Measurements from ENCODE around the gene KLHL3. TPM values are rescaled to one million over a fixed set of nuclear protein-coding genes. Genes with fewer than 3 reads are reported as not detected.

Gene KLHL3
- total and polyA plus RNA-seq, 2 donors (not counting 3 experiments of a cell fraction or from before 2014, with no cell fraction given) = 8.8 to 13.6 TPM

DNA sequence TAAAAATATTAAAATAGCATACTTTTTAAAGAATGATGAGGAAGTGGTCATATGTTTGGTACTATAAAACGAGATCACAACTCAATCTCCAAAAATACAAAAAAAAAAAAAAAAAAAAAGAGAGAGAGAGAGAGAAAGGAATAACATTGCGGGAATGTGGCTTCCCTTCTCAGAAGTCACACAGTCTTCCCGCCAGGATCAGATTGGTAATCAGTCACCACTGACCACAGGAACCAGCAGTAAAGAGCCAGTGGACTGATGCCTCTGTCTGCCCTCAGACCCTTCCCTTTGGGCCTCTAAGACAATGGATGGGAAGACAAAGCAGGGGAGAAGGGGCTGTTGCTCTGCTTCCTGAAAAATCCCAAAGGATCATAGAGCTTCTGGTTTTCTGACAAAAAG, 104.9 kb downstream of the KLHL3 start:
- Histone ChIP-seq H3K27ac (ENCODE audit: insufficient read depth, low read depth, low read length) (no peak overlapping the region), H3K9me3 (replicated peaks; ENCODE audit: control insufficient read depth, insufficient read depth, low read length) (no peaks in the 10 kb centered on the region), H3K79me2 (ENCODE audit: control insufficient read depth, insufficient read depth, low read length) (no peaks in the 10 kb centered on the region), H4K20me1 (replicated peaks; ENCODE audit: control insufficient read depth, extremely low read depth, insufficient read depth, low read length) (no peaks in the 10 kb centered on the region), H3K27me3 (ENCODE audit: control insufficient read depth in 2 of 2, insufficient read depth in 2 of 2, low read length in 2 of 2) (no peaks in the 10 kb centered on the region), H3K36me3 (ENCODE audit: control insufficient read depth in 2 of 2, extremely low read depth in 1 of 2, insufficient read depth in 2 of 2, low read length in 2 of 2) (peaks cover 0 to 7% of the 10 kb centered on the region in 2 experiments), H3K9ac (replicated peaks; ENCODE audit: extremely low read depth, insufficient read depth, low read length) (no peak overlapping the region), H3K4me3 (replicated peaks in 1 of 3; ENCODE audit: insufficient read depth in 1 of 3, low read depth in 1 of 3, low read length in 3 of 3) (no peak overlapping the region), H3K9me1 (replicated peaks; ENCODE audit: control insufficient read depth, extremely low read depth, insufficient read depth, low read length) (no peaks in the 10 kb centered on the region), H2AFZ (ENCODE audit: low read depth, low read length) (no peak overlapping the region), H3K4me2 (ENCODE audit: insufficient read depth, low read length) (no peak overlapping the region), H3K4me1 (ENCODE audit: control insufficient read depth, extremely low read depth, insufficient read depth, low read length) (peaks cover 3% of the 10 kb centered on the region)
- no TSS peak for BruUV-seq (replicated peaks)
- FAIRE-seq (no peak), DNase-seq (ENCODE audit: low read depth, low spot score) (peak; percentile 14)
- POLR2A ChIA-PET = no interaction called here
- dilution Hi-C loops (cut with MboI; ENCODE audit: extremely low pct_ligation_motif_present, low sequenced_read_pairs) (no loop called here), intact Hi-C loops (cut with micrococcal nuclease) (loop anchor here (1.0 to 2.0 kb wide), 2 partner anchors 66 to 502 kb away; no protein-coding TSS in a partner anchor)
- CTCF ChIA-PET = interaction anchor here (1.5 to 6.0 kb wide), 10 partner anchors 10 to 438 kb away, joined by 3 to 375 read pairs (median 42); partner anchors contain the start of gene KLHL3
- TF ChIP-seq EZH2 (IDR thresholded peaks at IDR 0.05; ENCODE audit: borderline replicate concordance, low read depth, low read length, severe bottlenecking) (no peak), JUN (IDR thresholded peaks at IDR 0.05; ENCODE audit: borderline replicate concordance, insufficient read depth, insufficient read length, low read depth) (no peak), POLR2A (IDR thresholded peaks at IDR 0.05; ENCODE audit: low read depth, low read length) (no peak)

DNA sequence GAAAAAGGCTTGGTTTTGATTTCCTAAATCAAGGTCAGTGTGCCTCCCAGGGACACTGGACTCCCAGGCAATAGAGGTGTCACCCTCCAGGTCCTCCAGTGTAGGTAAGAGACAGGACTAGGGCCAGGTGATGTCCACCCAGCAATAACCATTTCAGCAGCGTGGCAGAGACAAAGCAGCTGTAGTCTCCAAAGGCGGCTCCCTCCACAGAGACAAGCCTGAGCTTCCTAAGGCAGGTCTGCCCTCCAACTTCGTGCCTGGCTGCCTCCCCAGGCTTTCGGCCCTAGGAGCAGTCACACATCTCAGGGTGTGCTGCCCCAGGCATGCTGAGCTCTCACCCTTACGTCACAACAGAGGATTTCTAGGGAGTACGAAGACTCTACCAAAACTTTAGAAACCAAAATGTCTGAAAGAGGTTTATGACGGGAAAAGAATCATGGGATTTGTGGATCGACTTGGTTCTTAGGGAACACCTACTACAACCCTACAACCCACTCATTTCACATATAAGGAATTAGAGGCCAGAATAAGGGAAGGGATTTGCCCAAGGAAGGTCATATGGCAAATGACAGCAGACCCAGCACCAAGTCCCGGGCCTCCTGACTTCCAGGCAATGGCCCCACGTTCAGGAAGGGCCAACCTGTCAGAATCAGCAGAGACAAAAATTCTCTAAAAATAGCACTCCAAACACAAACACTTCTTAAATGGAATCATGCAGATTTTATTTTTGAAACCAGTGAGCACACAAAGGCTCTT, 105.5 kb downstream of the KLHL3 start:
- H3K9me1 ChIP-seq (replicated peaks; ENCODE audit: control insufficient read depth, extremely low read depth, insufficient read depth, low read length) = no peaks in the 10 kb centered on the region
- no peak overlapping the region for H3K9ac ChIP-seq (replicated peaks; ENCODE audit: extremely low read depth, insufficient read depth, low read length)
- no peaks in the 10 kb centered on the region for H3K9me3 ChIP-seq (replicated peaks; ENCODE audit: control insufficient read depth, insufficient read depth, low read length)
- TF ChIP-seq FOS (IDR thresholded peaks at IDR 0.05; ENCODE audit: borderline replicate concordance, insufficient read depth, low read length) (no peak), POLR2AphosphoS5 (IDR thresholded peaks at IDR 0.05; ENCODE audit: insufficient read depth, low read depth, low read length) (no peak), EZH2 (IDR thresholded peaks at IDR 0.05; ENCODE audit: borderline replicate concordance, low read depth, low read length, severe bottlenecking) (no peak), GATA2 (IDR thresholded peaks at IDR 0.05; ENCODE audit: insufficient read depth, insufficient read length, low read depth, low read length) (no peak), POLR2A (IDR thresholded peaks at IDR 0.05; ENCODE audit: low read depth, low read length) (no peak), MYC (IDR thresholded peaks at IDR 0.05; ENCODE audit: low read depth, low read length) (no peak), JUN (IDR thresholded peaks at IDR 0.05; ENCODE audit: borderline replicate concordance, insufficient read depth, insufficient read length, low read depth) (no peak)
- TF ChIP-seq, protein P1, sequence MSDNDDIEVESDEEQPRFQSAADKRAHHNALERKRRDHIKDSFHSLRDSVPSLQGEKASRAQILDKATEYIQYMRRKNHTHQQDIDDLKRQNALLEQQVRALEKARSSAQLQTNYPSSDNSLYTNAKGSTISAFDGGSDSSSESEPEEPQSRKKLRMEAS (IDR thresholded peaks at IDR 0.05; ENCODE audit: insufficient read depth, insufficient read length) = no peak
- TF ChIP-seq, protein P2, sequence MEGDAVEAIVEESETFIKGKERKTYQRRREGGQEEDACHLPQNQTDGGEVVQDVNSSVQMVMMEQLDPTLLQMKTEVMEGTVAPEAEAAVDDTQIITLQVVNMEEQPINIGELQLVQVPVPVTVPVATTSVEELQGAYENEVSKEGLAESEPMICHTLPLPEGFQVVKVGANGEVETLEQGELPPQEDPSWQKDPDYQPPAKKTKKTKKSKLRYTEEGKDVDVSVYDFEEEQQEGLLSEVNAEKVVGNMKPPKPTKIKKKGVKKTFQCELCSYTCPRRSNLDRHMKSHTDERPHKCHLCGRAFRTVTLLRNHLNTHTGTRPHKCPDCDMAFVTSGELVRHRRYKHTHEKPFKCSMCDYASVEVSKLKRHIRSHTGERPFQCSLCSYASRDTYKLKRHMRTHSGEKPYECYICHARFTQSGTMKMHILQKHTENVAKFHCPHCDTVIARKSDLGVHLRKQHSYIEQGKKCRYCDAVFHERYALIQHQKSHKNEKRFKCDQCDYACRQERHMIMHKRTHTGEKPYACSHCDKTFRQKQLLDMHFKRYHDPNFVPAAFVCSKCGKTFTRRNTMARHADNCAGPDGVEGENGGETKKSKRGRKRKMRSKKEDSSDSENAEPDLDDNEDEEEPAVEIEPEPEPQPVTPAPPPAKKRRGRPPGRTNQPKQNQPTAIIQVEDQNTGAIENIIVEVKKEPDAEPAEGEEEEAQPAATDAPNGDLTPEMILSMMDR (IDR thresholded peaks at IDR 0.05; ENCODE audit: extremely low read depth in 1 of 2, insufficient read depth in 1 of 2, low read depth in 1 of 2, low read length in 2 of 2) = no peak
- dilution Hi-C loops (cut with MboI; ENCODE audit: extremely low pct_ligation_motif_present, low sequenced_read_pairs) = no loop called here
- POLR2A ChIA-PET = interaction anchor here (1.1 to 1.2 kb wide), 2 partner anchors 112 to 123 kb away, joined by 3 to 5 read pairs; no protein-coding TSS in a partner anchor
- H3K4me2 ChIP-seq (ENCODE audit: insufficient read depth, low read length) = no peak overlapping the region
- no peak overlapping the region for H2AFZ ChIP-seq (ENCODE audit: low read depth, low read length)
- no peaks in the 10 kb centered on the region for H3K79me2 ChIP-seq (ENCODE audit: control insufficient read depth, insufficient read depth, low read length)
- DNase-seq (ENCODE audit: low read depth, low spot score) (no peak), FAIRE-seq (no peak)
- H3K36me3 ChIP-seq (ENCODE audit: control insufficient read depth in 2 of 2, extremely low read depth in 1 of 2, insufficient read depth in 2 of 2, low read length in 2 of 2) = peaks cover 0 to 11% of the 10 kb centered on the region in 2 experiments
- peaks cover 3% of the 10 kb centered on the region for H3K4me1 ChIP-seq (ENCODE audit: control insufficient read depth, extremely low read depth, insufficient read depth, low read length)
- CTCF ChIA-PET = interaction anchor here (0.7 to 6.0 kb wide), 49 partner anchors 10 to 503 kb away, joined by 3 to 375 read pairs (median 7); partner anchors contain the start of genes HNRNPA0 and KLHL3
- H3K27ac ChIP-seq (ENCODE audit: insufficient read depth, low read depth, low read length) = no peak overlapping the region
- H4K20me1 ChIP-seq (replicated peaks; ENCODE audit: control insufficient read depth, extremely low read depth, insufficient read depth, low read length) = no peaks in the 10 kb centered on the region
- no peak overlapping the region for H3K4me3 ChIP-seq (replicated peaks in 1 of 3; ENCODE audit: insufficient read depth in 1 of 3, low read depth in 1 of 3, low read length in 3 of 3)
- H3K27me3 ChIP-seq (ENCODE audit: control insufficient read depth in 2 of 2, insufficient read depth in 2 of 2, low read length in 2 of 2) = no peaks in the 10 kb centered on the region
- no TSS peak for BruUV-seq (replicated peaks)
- intact Hi-C loops (cut with micrococcal nuclease) = loop anchor here (1.0 to 2.0 kb wide), 2 partner anchors 66 to 503 kb away; no protein-coding TSS in a partner anchor

Data from endothelial cell of umbilical vein (primary cell).